DMS79 (cell line): ENCODE results near the gene AGRN.
"Not testable (repeated sequence)": the region's sequence is repeated elsewhere in the genome, so short reads cannot be mapped to it uniquely, and the experiment has no call there.

ENCODE experiments used
- DNase-seq: peaks from one replicate; lab custom pipeline; 2025; lab: John Stamatoyannopoulos, UW

Gene AGRN

GRCh38 chr1:1020000-1020404 is at the start of gene AGRN:
TSS of gene AGRN (plus strand) at chr1:1020120. CDS start at chr1:1020173, 53 bp downstream.
- no peak for DNase-seq

GRCh38 chr1:970242-970972 is 49.5 kb upstream of the AGRN start:
- peak; percentile 16 for DNase-seq

- no peak for DNase-seq
Measured at GRCh38 chr1:970973-971730, 48.8 kb upstream of the AGRN start.

GRCh38 chr1:971751-972506 is 48.0 kb upstream of the AGRN start:
- no peak for DNase-seq

GRCh38 chr1:972726-973458 is 47.0 kb upstream of the AGRN start:
- DNase-seq, result no peak

GRCh38 chr1:973459-974292 is 46.2 kb upstream of the AGRN start:
- DNase-seq, result no peak

GRCh38 chr1:974293-974640 is 45.7 kb upstream of the AGRN start:
- DNase-seq, result no peak

GRCh38 chr1:974687-975328 is 45.1 kb upstream of the AGRN start:
- no peak for DNase-seq

- DNase-seq, result no peak
Measured at GRCh38 chr1:975365-975764, 44.6 kb upstream of the AGRN start.

- peak; percentile 51 for DNase-seq
Measured at GRCh38 chr1:975896-976683, 43.8 kb upstream of the AGRN start.

GRCh38 chr1:976791-977190 is 43.1 kb upstream of the AGRN start:
- DNase-seq, result not testable (repeated sequence)

GRCh38 chr1:978069-978834 is 41.7 kb upstream of the AGRN start:
- DNase-seq, result no peak

- DNase-seq, result no peak
Measured at GRCh38 chr1:978835-979743, 40.8 kb upstream of the AGRN start.

GRCh38 chr1:979744-980072 is 40.2 kb upstream of the AGRN start:
- no peak for DNase-seq

- no peak for DNase-seq
Measured at GRCh38 chr1:980137-980571, 39.8 kb upstream of the AGRN start.

GRCh38 chr1:980602-981395 is 39.1 kb upstream of the AGRN start:
- DNase-seq, result no peak

- DNase-seq, result no peak
Measured at GRCh38 chr1:981491-981954, 38.4 kb upstream of the AGRN start.
